ENCODE results near the gene TINAG.

Gene TINAG

GRCh38 chr6:54308289-54308985 lies at the start of gene TINAG:
TINAG (plus strand) TSS chr6:54308441; CDS start chr6:54308551, 110 bp downstream.
- no peak for DNase-seq

GRCh38 chr6:54260025-54260424 lies 48.2 kb upstream of the TINAG start:
- no peak for DNase-seq

- no peak for DNase-seq
Measured at GRCh38 chr6:54262499-54262898, 45.7 kb upstream of the TINAG start.

DNA sequence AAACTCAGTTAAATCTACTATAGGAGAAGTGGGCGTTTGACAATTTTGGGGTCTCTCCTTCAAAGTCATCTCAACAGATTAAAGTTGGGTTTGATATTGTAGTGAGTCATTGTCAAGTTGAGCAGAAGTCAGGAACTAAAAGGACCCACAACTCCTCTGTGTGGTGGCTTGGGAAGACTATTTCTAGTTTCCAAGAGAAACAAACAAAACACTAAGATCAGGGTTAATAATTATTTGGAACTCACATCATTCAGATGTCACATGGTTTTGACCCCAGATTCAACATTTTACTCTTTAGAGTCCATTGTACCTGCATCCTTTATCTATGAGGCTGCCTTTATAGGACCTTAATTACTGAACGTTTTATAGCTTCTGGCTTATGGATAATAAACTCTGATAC lies 45.3 kb upstream of the TINAG start:
- no peak for DNase-seq

GRCh38 chr6:54264581-54265272 lies 43.5 kb upstream of the TINAG start:
- no peak for DNase-seq

- DNase-seq = no peak
Measured at GRCh38 chr6:54266400-54266923, 41.8 kb upstream of the TINAG start.

GRCh38 chr6:54267798-54268197 lies 40.4 kb upstream of the TINAG start:
- no peak for DNase-seq

DNA sequence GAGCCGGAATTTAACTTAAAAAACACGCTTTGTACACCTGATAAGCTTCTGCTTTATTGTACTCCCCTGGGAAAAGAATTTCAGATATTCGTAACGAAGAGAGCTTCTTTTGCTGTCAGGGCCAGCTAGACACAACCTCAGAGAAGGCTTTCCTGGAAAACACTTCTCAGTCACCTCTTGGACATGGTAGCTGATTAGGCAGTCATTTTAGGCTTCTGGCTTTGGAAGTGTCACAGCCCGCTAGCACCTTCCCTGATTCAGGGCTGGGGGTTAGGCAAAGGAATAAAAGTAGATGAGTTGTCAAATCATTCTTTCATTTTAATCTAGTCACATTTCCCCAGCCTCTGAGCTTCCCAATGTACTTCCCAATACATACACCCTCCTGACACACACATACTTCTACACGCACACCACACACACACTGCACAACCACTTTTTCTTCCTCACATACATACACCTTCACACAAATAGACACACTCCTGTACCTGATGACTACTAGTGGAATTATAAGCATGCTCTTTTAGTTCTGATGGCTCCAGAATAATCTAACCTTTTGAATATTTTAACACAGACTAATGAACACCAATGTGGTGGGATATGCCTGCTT lies 34.9 kb upstream of the TINAG start:
- no peak for DNase-seq

DNA sequence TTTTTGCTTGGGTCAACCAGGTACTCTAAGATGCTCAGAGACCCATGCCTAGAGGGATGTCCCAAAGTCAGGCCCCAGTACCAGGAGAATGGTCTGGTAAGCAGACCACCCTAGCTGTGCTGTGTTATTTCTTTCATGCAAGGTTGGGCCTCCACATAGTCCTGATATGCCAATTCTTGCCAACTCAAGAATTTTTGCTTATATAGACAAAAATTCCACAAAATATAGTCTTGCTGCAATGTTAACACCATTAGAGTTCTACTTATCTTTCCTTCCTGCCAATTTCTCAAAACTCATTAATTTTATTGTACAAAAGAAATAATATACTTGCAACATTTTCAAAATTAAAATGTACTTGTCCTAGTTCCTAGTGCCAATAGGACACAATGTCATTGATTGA lies 33.9 kb upstream of the TINAG start:
- DNase-seq = no peak

- DNase-seq = no peak
Measured at GRCh38 chr6:54282186-54282585, 26.1 kb upstream of the TINAG start.

DNA sequence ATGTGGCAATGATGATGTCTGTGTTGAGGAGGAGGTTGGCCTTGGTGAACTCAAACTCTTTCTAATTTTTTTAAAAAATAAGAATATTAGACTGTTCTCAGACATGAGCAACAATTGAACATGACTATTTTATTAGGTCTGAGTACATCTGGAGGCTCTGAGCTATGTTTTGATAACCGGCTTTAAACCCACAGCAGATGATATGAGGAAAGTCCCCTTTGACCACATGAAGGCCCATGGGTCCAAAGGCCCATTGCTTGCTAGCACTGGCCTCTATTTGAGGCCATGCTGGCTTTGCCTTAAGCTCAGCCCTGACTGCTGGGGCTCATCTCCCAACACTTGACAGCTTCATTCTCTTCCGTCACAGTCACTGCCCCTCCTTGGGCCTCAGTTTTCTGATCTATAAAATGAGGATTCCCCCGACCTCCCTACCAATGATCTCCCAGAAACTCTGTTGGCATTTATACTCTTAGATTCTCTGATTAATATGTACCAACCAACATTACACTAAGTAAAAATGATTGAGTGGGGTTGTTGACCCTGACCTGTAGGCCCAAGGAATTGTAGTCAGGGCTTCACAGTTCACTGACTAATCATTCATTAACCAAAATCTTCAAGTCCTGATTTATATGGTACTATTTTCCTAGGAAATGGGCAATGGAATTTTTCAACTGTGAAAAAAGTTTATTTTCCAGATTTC lies 23.9 kb upstream of the TINAG start:
- DNase-seq = no peak

DNA sequence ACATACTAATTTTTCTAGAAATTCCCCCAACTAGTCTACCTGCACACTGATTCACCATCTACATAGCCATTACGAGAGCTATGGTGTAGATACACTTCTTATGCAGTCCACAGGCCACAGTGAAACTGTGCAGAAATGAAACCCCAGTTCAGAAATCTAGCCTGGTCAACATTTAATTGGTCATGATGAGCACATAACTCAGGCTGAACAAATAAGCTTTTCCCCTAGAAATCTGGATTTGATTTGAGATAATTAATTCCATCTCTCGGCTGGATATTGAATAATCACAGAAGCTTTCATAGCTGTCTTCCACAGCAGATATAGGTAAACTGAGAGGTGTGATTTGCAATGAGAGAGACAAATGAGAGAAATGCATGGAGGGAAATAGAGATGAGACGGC lies 22.6 kb upstream of the TINAG start:
- no peak for DNase-seq

DNA sequence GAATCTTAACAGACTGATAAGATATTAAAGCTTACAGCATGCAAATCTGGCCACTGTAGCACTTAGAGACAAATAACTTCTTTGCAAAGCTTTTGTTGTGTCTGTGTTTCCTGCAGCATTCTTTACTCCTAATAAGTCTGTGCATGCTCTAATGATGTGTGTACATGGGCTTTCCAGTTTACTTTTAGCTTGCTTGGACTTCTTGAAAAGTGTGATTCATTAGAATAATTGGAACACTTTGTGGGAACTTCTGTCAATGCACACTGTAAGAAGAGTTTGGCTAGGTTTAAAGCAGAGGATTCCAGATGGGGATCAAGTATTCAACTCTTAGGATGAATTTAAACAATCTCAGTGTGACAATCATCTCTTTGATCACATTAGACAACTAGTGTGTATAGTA lies 22.1 kb upstream of the TINAG start:
- no peak for DNase-seq

GRCh38 chr6:54288474-54288873 lies 19.8 kb upstream of the TINAG start:
- no peak for DNase-seq

GRCh38 chr6:54289426-54289825 lies 18.8 kb upstream of the TINAG start:
- no peak for DNase-seq

- no peak for DNase-seq
Measured at GRCh38 chr6:54291146-54291545, 17.1 kb upstream of the TINAG start.

- no peak for DNase-seq
Measured at GRCh38 chr6:54291738-54292137, 16.5 kb upstream of the TINAG start.

DNA sequence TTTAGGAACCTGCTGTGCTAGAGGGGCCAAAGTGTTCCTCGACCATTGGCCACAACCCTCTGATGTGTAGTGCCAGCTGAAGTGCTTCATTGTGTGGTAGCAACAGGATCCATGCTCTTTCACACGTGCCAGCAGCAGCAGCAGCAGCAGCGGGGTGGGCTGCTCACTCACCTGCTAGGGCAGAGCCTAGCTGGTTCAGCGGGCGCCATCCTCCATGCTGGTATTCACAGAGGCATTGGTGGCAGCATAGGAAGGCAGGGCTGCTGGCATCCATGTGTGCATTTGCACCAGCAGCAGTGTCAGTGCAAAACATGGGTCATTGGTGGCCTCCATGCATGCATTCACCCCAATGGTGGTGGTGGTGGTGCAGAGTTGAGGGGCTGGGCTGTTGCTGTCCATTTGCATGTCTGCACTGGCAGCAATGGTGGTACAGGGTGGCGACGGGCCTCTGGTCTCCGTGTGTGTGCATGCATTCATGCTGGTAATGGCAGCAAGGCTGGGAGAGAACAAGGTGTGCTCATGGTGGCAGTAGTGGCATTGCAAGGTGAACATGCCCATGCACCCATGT lies 13.2 kb upstream of the TINAG start:
- DNase-seq = no peak

- no peak for DNase-seq
Measured at GRCh38 chr6:54299542-54300269, 8.5 kb upstream of the TINAG start.

GRCh38 chr6:54301770-54302169 lies 6.5 kb upstream of the TINAG start:
- no peak for DNase-seq

DNA sequence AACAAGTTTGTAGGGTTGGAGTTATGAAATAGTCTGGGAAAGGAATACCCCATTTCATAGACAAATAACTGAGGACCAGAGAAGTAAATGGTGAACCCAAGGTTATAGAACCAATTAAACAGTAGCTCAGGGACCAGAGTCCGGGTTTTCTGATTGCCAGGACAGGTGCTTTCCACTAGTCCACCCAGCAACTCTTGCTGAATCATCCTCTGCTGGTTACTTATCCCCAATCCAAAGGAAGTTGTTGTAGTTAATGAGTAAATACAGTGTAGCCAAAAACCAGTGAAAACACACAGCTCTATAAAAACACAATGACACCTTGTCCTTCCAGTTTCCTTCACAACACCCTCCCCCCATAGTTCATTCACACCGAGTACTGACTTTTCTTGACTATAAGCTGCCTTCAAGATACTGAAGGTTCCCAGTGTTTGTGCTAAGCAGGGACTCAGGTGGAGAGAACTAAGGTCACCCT lies 766 bp upstream of the TINAG start:
- no peak for DNase-seq

DNA sequence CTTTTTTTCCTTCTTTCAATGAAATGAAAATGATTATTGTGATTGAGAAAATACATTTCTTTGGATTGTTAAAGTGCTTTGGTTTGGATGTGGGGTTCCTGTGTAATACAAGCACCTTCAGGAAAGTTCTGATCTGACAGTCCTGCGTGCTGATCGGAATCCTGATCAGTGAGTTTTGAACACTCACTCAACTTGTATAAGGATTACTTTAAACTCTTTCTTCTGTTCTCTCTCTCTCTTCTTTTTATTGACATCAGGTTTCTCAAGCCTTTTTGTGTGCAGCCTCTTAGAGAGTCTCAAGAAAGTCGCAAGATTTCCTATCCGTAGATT lies 710 bp downstream of the TINAG start:
- no peak for DNase-seq

Data from CD4-positive, alpha-beta T cell treated with Interferon alpha-2 for 1 hour (primary cell).